Trophoblast cell (in vitro differentiated cells and primary cell): ENCODE results near the gene RAB35.
A peak's percentile ranks its signal among the peaks of the same experiment; 100 is the strongest.

ENCODE experiments used
- DNase-seq, 2 donors: peaks; one replicate each; pipeline ENCODE4 v3.0.0-alpha.2; 2016
- H2AFZ ChIP-seq: 2 replicates; pipeline ENCODE4 v1.6.1; 2013; ENCODE audit warnings: low read length, moderate library complexity, mild to moderate bottlenecking; ENCODE audit not compliant: insufficient read depth, poor library complexity
- H2AK5ac ChIP-seq: 2 replicates; pipeline ENCODE4 v1.6.1; 2013; ENCODE audit warnings: mild to moderate bottlenecking, low read length
- H2BK120ac ChIP-seq: 2 replicates; pipeline ENCODE4 v1.6.1; 2013; ENCODE audit warnings: low read length, mild to moderate bottlenecking, moderate library complexity; ENCODE audit not compliant: insufficient read depth, poor library complexity
- H2BK12ac ChIP-seq: 2 replicates; pipeline ENCODE4 v1.6.1; 2013; ENCODE audit warnings: mild to moderate bottlenecking, low read length, moderate library complexity
- H2BK5ac ChIP-seq: 2 replicates; pipeline ENCODE4 v1.6.1; 2013; ENCODE audit warnings: low read length, low read depth, moderate library complexity, mild to moderate bottlenecking; ENCODE audit not compliant: poor library complexity
- H3K14ac ChIP-seq: 2 replicates; pipeline ENCODE4 v1.6.1; 2013; ENCODE audit warnings: mild to moderate bottlenecking, low read length
- H3K18ac ChIP-seq: 2 replicates; pipeline ENCODE4 v1.6.1; 2013; ENCODE audit warnings: mild to moderate bottlenecking, low read length
- H3K23ac ChIP-seq: 2 replicates; pipeline ENCODE4 v1.6.1; 2013; ENCODE audit warnings: low read length
- H3K27ac ChIP-seq: 2 replicates; pipeline ENCODE4 v1.5.1; 2013; ENCODE audit warnings: low read depth, mild to moderate bottlenecking, inconsistent platforms, low read length, moderate library complexity
- H3K27me3 ChIP-seq: 2 replicates; pipeline ENCODE4 v1.6.1; 2013; ENCODE audit warnings: inconsistent platforms, mild to moderate bottlenecking, low read length, moderate library complexity; ENCODE audit not compliant: insufficient read depth
- H3K36me3 ChIP-seq, 2 experiments: 1 replicate in 1 of 2; 2 replicates in 1 of 2; pipeline ENCODE4 v1.6.1; 2013; ENCODE audit warnings: low read length in 2 of 2, mild to moderate bottlenecking in 2 of 2, moderate library complexity in 1 of 2; ENCODE audit not compliant: insufficient read depth in 2 of 2, control insufficient read depth in 1 of 2
- H3K4ac ChIP-seq: 2 replicates; pipeline ENCODE4 v1.6.1; 2013; ENCODE audit warnings: low read depth, mild to moderate bottlenecking, low read length, moderate library complexity
- H3K4me1 ChIP-seq, 2 experiments: 1 replicate in 1 of 2; 2 replicates in 1 of 2; pipeline ENCODE4 v1.6.1; 2013; ENCODE audit warnings: low read length in 2 of 2, mild to moderate bottlenecking in 2 of 2, moderate library complexity in 1 of 2; ENCODE audit not compliant: insufficient read depth in 2 of 2, control insufficient read depth in 1 of 2
- H3K4me2 ChIP-seq: 2 replicates; pipeline ENCODE4 v1.6.1; 2013; ENCODE audit warnings: inconsistent platforms, mild to moderate bottlenecking, low read length, moderate library complexity
- H3K4me3 ChIP-seq: 2 replicates; pipeline ENCODE4 v1.5.1; 2013; ENCODE audit warnings: mild to moderate bottlenecking, low read depth, low read length, inconsistent platforms
- H3K79me1 ChIP-seq: one replicate; pipeline ENCODE4 v1.6.1; 2013; ENCODE audit warnings: low read length
- H3K79me2 ChIP-seq: 2 replicates; pipeline ENCODE4 v1.6.1; 2013; ENCODE audit warnings: low read length, mild to moderate bottlenecking; ENCODE audit not compliant: control insufficient read depth, insufficient read depth, poor library complexity
- H3K9ac ChIP-seq: 2 replicates; pipeline ENCODE4 v1.6.1; 2013; ENCODE audit warnings: mild to moderate bottlenecking, low read length
- H3K9me3 ChIP-seq: 2 replicates; pipeline ENCODE4 v1.6.1; 2013; ENCODE audit warnings: low read depth, mild to moderate bottlenecking, control low read depth, inconsistent platforms, low read length; ENCODE audit not compliant: insufficient read depth
- H4K12ac ChIP-seq: 2 replicates; pipeline ENCODE4 v1.6.1; 2013; ENCODE audit warnings: low read depth, mild to moderate bottlenecking, low read length, moderate library complexity
- H4K8ac ChIP-seq: 2 replicates; pipeline ENCODE4 v1.6.1; 2013; ENCODE audit warnings: low read depth, mild to moderate bottlenecking, low read length, moderate library complexity
- H4K91ac ChIP-seq: one replicate; pipeline ENCODE4 v1.6.1; 2013; ENCODE audit warnings: low read depth, mild to moderate bottlenecking, low read length, moderate library complexity
- WGBS: extraction: QIAGEN DNeasy Blood & Tissue Kit; methylation state at CpG from one replicate; pipeline ENCODE4 v1.1.7; 2013; ENCODE audit warnings: missing lambda C conversion rate; ENCODE audit not compliant: insufficient read length, insufficient coverage; ENCODE audit errors: extremely low coverage; 5-methylcytosine and 5-hydroxymethylcytosine counted together

Gene RAB35

DNA sequence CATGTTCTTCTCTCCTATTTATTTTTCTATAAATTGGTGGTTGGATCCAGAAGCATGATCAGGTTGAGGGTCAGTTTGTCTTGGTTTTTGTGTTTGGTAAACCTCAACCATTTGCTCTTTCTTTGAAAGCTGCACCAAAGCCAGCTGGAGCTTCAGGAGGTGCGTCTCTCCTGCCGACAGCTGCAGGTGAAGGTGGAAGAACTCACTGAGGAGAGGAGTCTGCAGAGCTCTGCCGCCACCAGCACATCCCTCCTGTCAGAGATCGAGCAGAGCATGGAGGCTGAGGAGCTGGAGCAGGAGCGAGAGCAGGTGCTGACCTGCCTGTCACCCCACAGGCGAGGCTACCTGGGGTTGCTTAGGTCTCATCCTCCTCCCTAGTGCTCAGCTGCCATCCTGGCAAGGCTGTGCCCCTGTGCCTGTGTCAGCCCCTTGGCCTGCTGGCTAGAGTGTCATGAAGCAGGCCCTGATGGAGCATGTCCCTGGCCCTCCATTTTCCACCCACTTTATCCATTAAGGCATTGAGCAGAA is 45.0 kb downstream of the RAB35 start:
- Histone ChIP-seq H4K8ac (no peak overlapping the region), H2AK5ac (no peak overlapping the region), H4K91ac (no peak overlapping the region), H3K4me2 (no peak overlapping the region), H2BK5ac (no peak overlapping the region), H4K12ac (no peak overlapping the region), H3K4me1 (no peaks in the 10 kb centered on the region), H2AFZ (no peak overlapping the region), H3K23ac (no peak overlapping the region), H3K36me3 (peaks cover 0 to 2% of the 10 kb centered on the region in 2 experiments), H3K27ac (no peak overlapping the region), H3K9ac (no peak overlapping the region), H3K18ac (no peak overlapping the region), H3K79me2 (no peaks in the 10 kb centered on the region), H3K4me3 (peak overlapping the region; percentile 33), H3K9me3 (no peaks in the 10 kb centered on the region), H3K4ac (no peak overlapping the region), H2BK12ac (no peak overlapping the region), H2BK120ac (no peak overlapping the region), H3K79me1 (no peaks in the 10 kb centered on the region), H3K27me3 (no peaks in the 10 kb centered on the region), H3K14ac (no peak overlapping the region)
- no peak for DNase-seq
- no CpG with 5 or more reads among the region's 6 CpGs for WGBS

DNA sequence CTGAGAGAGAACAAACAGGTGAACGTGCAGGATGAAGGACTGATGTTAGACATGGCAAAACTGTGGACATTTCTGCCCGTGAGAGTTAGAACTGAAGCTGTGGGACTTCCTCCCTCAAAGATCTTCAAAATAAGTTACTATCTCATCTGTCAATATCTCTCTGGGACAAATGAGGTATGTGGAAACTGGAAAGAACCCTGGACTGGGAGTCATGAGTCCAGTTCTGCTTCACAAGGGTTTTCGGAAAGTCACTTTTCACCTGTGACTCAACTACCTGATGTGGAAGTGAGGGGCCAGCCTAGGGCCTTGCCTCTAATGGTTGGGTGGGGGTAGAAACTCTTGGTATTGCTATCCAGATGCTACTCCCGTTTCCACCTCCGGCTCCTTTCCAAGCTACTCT is 47.3 kb downstream of the RAB35 start:
- H3K9me3 ChIP-seq = no peaks in the 10 kb centered on the region
- no peak overlapping the region for H3K14ac ChIP-seq
- no peak overlapping the region for H3K4me2 ChIP-seq
- H3K23ac ChIP-seq = no peak overlapping the region
- H3K79me1 ChIP-seq = no peaks in the 10 kb centered on the region
- H3K79me2 ChIP-seq = no peaks in the 10 kb centered on the region
- DNase-seq = no peak
- H3K36me3 ChIP-seq = peaks cover 0 to 2% of the 10 kb centered on the region in 2 experiments
- no peak overlapping the region for H3K18ac ChIP-seq
- no peak overlapping the region for H4K91ac ChIP-seq
- peaks cover 4 to 7% of the 10 kb centered on the region in 2 experiments for H3K4me1 ChIP-seq
- WGBS = no CpG with 5 or more reads among the region's 5 CpGs
- no peak overlapping the region for H3K27ac ChIP-seq
- H2BK120ac ChIP-seq = no peak overlapping the region
- no peaks in the 10 kb centered on the region for H3K27me3 ChIP-seq
- H3K4me3 ChIP-seq = no peak overlapping the region
- no peak overlapping the region for H4K8ac ChIP-seq
- H3K9ac ChIP-seq = no peak overlapping the region
- no peak overlapping the region for H2BK12ac ChIP-seq
- no peak overlapping the region for H4K12ac ChIP-seq
- H2BK5ac ChIP-seq = no peak overlapping the region
- no peak overlapping the region for H3K4ac ChIP-seq
- no peak overlapping the region for H2AFZ ChIP-seq
- no peak overlapping the region for H2AK5ac ChIP-seq

DNA sequence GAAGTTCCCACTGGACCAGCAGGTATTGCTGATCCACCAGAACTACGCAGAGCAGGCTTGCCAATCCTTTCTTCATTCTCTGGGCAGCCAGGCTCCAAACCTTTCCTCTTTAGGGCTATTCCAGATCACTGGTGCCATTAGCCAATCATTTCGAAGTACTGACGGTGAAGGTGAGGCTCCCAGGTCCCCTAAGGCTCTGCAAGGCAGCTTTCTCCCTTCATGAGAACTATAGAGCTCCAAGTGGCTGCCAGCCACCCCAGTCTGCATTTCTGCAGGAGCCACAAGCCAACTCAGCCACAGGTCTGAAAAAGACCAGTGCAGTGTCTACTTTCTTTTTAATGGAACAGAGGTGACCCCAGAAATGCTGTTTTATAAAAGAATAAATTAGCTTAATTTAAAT is 48.7 kb downstream of the RAB35 start:
- DNase-seq = no peak
- Histone ChIP-seq H3K23ac (no peak overlapping the region), H3K27ac (no peak overlapping the region), H3K27me3 (no peaks in the 10 kb centered on the region), H3K79me1 (no peaks in the 10 kb centered on the region), H3K79me2 (no peaks in the 10 kb centered on the region), H4K91ac (no peak overlapping the region), H4K8ac (no peak overlapping the region), H3K9me3 (no peaks in the 10 kb centered on the region), H2BK5ac (no peak overlapping the region), H3K4me1 (peaks cover 4 to 13% of the 10 kb centered on the region in 2 experiments), H2AFZ (no peak overlapping the region), H3K36me3 (peaks cover 0 to 2% of the 10 kb centered on the region in 2 experiments), H3K18ac (no peak overlapping the region), H2BK120ac (no peak overlapping the region), H3K4me3 (no peak overlapping the region), H4K12ac (no peak overlapping the region), H3K4me2 (no peak overlapping the region), H3K4ac (no peak overlapping the region), H2AK5ac (no peak overlapping the region), H3K9ac (no peak overlapping the region), H2BK12ac (no peak overlapping the region), H3K14ac (no peak overlapping the region)
- WGBS = no CpG with 5 or more reads among the region's 3 CpGs

GRCh38 chr12:120067084-120067869 is 49.3 kb downstream of the RAB35 start:
- WGBS = no CpG with 5 or more reads among the region's 3 CpGs
- Histone ChIP-seq H3K4me1 (peaks cover 4 to 13% of the 10 kb centered on the region in 2 experiments), H2BK120ac (no peak overlapping the region), H3K79me1 (no peaks in the 10 kb centered on the region), H3K23ac (no peak overlapping the region), H3K27ac (no peak overlapping the region), H4K8ac (no peak overlapping the region), H2AFZ (no peak overlapping the region), H3K27me3 (no peaks in the 10 kb centered on the region), H2BK5ac (no peak overlapping the region), H3K4me2 (no peak overlapping the region), H3K79me2 (no peaks in the 10 kb centered on the region), H3K14ac (no peak overlapping the region), H3K9ac (no peak overlapping the region), H4K12ac (no peak overlapping the region), H3K4me3 (no peak overlapping the region), H3K36me3 (peaks cover 0 to 2% of the 10 kb centered on the region in 2 experiments), H3K18ac (no peak overlapping the region), H2AK5ac (no peak overlapping the region), H2BK12ac (no peak overlapping the region), H3K4ac (no peak overlapping the region), H4K91ac (no peak overlapping the region), H3K9me3 (no peaks in the 10 kb centered on the region)
- no peak for DNase-seq
